HCT116 (cell line): ENCODE results near the gene CETN2. TPM values are rescaled to one million over a fixed set of nuclear protein-coding genes. Genes with fewer than 3 reads are reported as not detected.

Source experiments
- ATAC-seq: fragments of 200-7000 bp; cut with Tn5 transposase; 2 replicates; pipeline ENCODE4 v1.9.1; 2020; ENCODE audit warnings: mild to moderate bottlenecking, moderate library complexity
- BruUV-seq: library from RNA; stranded (reverse); fragments of 400-500 nt; replicated peaks from 2 replicates; lab custom pipeline; 2021; lab: Mats Ljungman, UMichigan
- CTCF ChIA-PET: fragments of 300-600 bp; sonication (Branson Sonifier 250); formaldehyde crosslinking; loops from one replicate; lab custom pipeline; 2021; ENCODE audit warnings: antibody characterized with exemption; lab: Charles Lee
- POLR2A ChIA-PET: fragments of 300-600, 350-600 bp; sonication (Branson Sonifier 250); formaldehyde crosslinking; loops from one replicate; lab custom pipeline; 2021; ENCODE audit warnings: antibody characterized with exemption; lab: Charles Lee
- RAD21 ChIA-PET, 2 experiments: fragments of 300-600 bp; sonication (Branson Sonifier 250); formaldehyde crosslinking; loops; one replicate each; lab custom pipeline; 2023; ENCODE audit warnings: low total read pairs in 2 of 2; ENCODE audit not compliant: uncharacterized antibody in 2 of 2, unreplicated experiment in 2 of 2, low non-redundant PET in 1 of 2; lab: Charles Lee
- DNase-seq: peaks from one replicate; pipeline ENCODE4 v3.0.0-alpha.2; 2010; ENCODE audit warnings: low read depth, low spot score
- H2AFZ ChIP-seq: fragments of 200-600 bp; shearing (Covaris generic), sonication (generic); 2 replicates; pipeline ENCODE4 v1.6.1; 2017; ENCODE audit warnings: low read depth, mixed run types, mixed read lengths, antibody characterized with exemption, low read length; ENCODE audit not compliant: poor library complexity, severe bottlenecking
- H3K27ac ChIP-seq: 2 replicates; pipeline ENCODE4 v1.5.1; 2012; ENCODE audit warnings: low read depth, low read length
- H3K27me3 ChIP-seq: fragments of 200-600 bp; sonication (generic); 2 replicates; pipeline ENCODE4 v1.6.1; 2016; ENCODE audit warnings: mixed run types, low read length, mixed read lengths; ENCODE audit not compliant: insufficient read depth
- H3K36me3 ChIP-seq, 2 experiments: fragments of 200-500 bp in 1 of 2; fragments of 200-600 bp in 1 of 2; sonication (Bioruptor generic) in 1 of 2; sonication (generic) in 1 of 2; 2 replicates each; pipeline versions ENCODE4 v1.5.1 to v1.6.1; 2014 to 2016; ENCODE audit warnings: low read length in 2 of 2, inconsistent platforms in 1 of 2, mixed read lengths in 1 of 2, mixed run types in 1 of 2; ENCODE audit not compliant: insufficient read depth in 2 of 2, control insufficient read depth in 1 of 2
- H3K4me1 ChIP-seq, 2 experiments: fragments of 200-600 bp in 1 of 2; sonication (generic) in 1 of 2; 2 replicates each; pipeline versions ENCODE4 v1.5.1 to v1.6.1; 2012 to 2017; ENCODE audit warnings: low read length in 2 of 2, inconsistent platforms in 1 of 2, mild to moderate bottlenecking in 1 of 2, mixed read lengths in 1 of 2, mixed run types in 1 of 2, moderate library complexity in 1 of 2; ENCODE audit not compliant: insufficient read depth in 2 of 2, control insufficient read depth in 1 of 2
- H3K4me2 ChIP-seq: fragments of 200-600 bp; sonication (generic); 2 replicates; pipeline ENCODE4 v1.6.1; 2017; ENCODE audit warnings: mixed run types, low read length, mixed read lengths
- H3K4me3 ChIP-seq, 2 experiments: fragments of 200-600 bp in 1 of 2; sonication (generic) in 1 of 2; replicated peaks in 1 of 2; 2 replicates each; pipeline ENCODE4 v1.5.1; 2011 to 2016; ENCODE audit warnings: low read length in 2 of 2, control low read depth in 1 of 2, low read depth in 1 of 2, mild to moderate bottlenecking in 1 of 2, mixed read lengths in 1 of 2, mixed run types in 1 of 2
- H3K79me2 ChIP-seq: fragments of 200-600 bp; sonication (generic); 2 replicates; pipeline ENCODE4 v1.6.1; 2017; ENCODE audit warnings: mild to moderate bottlenecking, mixed run types, low read length, moderate library complexity, mixed read lengths; ENCODE audit not compliant: insufficient read depth
- H3K9ac ChIP-seq: fragments of 200-600 bp; sonication (generic); 2 replicates; pipeline ENCODE4 v1.6.1; 2016; ENCODE audit warnings: low read length, mixed read lengths
- H3K9me2 ChIP-seq: fragments of 200-600 bp; sonication (generic), shearing (Covaris generic); 2 replicates; pipeline ENCODE4 v1.6.1; 2017; ENCODE audit warnings: mixed run types, mild to moderate bottlenecking, moderate library complexity; ENCODE audit not compliant: insufficient read depth
- H3K9me3 ChIP-seq, 2 experiments: fragments of 200-500 bp in 1 of 2; fragments of 200-600 bp in 1 of 2; sonication (Bioruptor generic) in 1 of 2; sonication (generic) in 1 of 2; 2 replicates each; pipeline ENCODE4 v1.6.1; 2014 to 2017; ENCODE audit warnings: low read length in 2 of 2, mixed read lengths in 2 of 2, inconsistent platforms in 1 of 2, low read depth in 1 of 2, mild to moderate bottlenecking in 1 of 2, mixed run types in 1 of 2, moderate library complexity in 1 of 2; ENCODE audit not compliant: control insufficient read depth in 1 of 2, insufficient read depth in 1 of 2
- H4K20me1 ChIP-seq: fragments of 200-600 bp; sonication (generic), shearing (Covaris generic); 2 replicates; pipeline ENCODE4 v1.6.1; 2017; ENCODE audit warnings: mixed run types, mild to moderate bottlenecking, moderate library complexity; ENCODE audit not compliant: insufficient read depth
- CBX3 ChIP-seq: IDR thresholded peaks from 2 replicates; pipeline ENCODE4 v1.6.1; 2012; ENCODE audit warnings: low read depth
- CTCF ChIP-seq, 3 experiments: fragments of 200-600 bp in 1 of 3; sonication (generic) in 1 of 3; IDR thresholded peaks in 2 of 3; conservative IDR thresholded peaks in 1 of 3; 2 replicates each; pipeline ENCODE4 v1.5.1; 2012 to 2017; ENCODE audit warnings: low read depth in 2 of 3, low read length in 2 of 3, antibody characterized with exemption in 1 of 3, borderline replicate concordance in 1 of 3, control low read depth in 1 of 3, mild to moderate bottlenecking in 1 of 3, mixed read lengths in 1 of 3, mixed run types in 1 of 3, moderate library complexity in 1 of 3; ENCODE audit not compliant: insufficient read depth in 1 of 3
- EGR1 ChIP-seq: IDR thresholded peaks from 2 replicates; pipeline ENCODE4 v1.6.1; 2012; ENCODE audit warnings: low read depth
- ELF1 ChIP-seq: IDR thresholded peaks from 2 replicates; pipeline ENCODE4 v1.6.1; 2012; ENCODE audit warnings: low read depth, borderline replicate concordance
- EZH2phosphoT487 ChIP-seq: fragments of 200-600 bp; IDR thresholded peaks from 2 replicates; pipeline ENCODE4 v1.6.1; 2018; ENCODE audit warnings: antibody characterized with exemption, borderline replicate concordance
- FOSL1 ChIP-seq: IDR thresholded peaks from 2 replicates; pipeline ENCODE4 v1.6.1; 2012; ENCODE audit warnings: low read depth
- JUND ChIP-seq: IDR thresholded peaks from 2 replicates; pipeline ENCODE4 v1.6.1; 2012
- POLR2A ChIP-seq: IDR thresholded peaks from 2 replicates; pipeline ENCODE4 v1.7.0; 2011; ENCODE audit warnings: borderline replicate concordance; ENCODE audit not compliant: insufficient read depth, insufficient read length; ENCODE audit errors: extremely low read depth
- RAD21 ChIP-seq: IDR thresholded peaks from 2 replicates; pipeline ENCODE4 v1.6.1; 2012; ENCODE audit warnings: low read depth, mild to moderate bottlenecking
- YY1 ChIP-seq: IDR thresholded peaks from 2 replicates; pipeline ENCODE4 v1.6.1; 2011; ENCODE audit warnings: low read length, low read depth, moderate library complexity, mild to moderate bottlenecking; ENCODE audit not compliant: insufficient replicate concordance; ENCODE audit errors: extremely low read depth
- ZBTB33 ChIP-seq: IDR thresholded peaks from 2 replicates; pipeline ENCODE4 v1.6.1; 2011; ENCODE audit warnings: mild to moderate bottlenecking, low read length, moderate library complexity; ENCODE audit not compliant: insufficient replicate concordance; ENCODE audit errors: extremely low read depth
- intact Hi-C: fragments of 100-400 bp; cut with micrococcal nuclease; formaldehyde crosslinking; loops from 2 replicates; pipeline ENCODE4 v1.10.0; 2022
- total RNA-seq: library from RNA; stranded (reverse); gene quantifications from one replicate; pipeline ENCODE4 v1.2.1, GENCODE V29; 2021; ENCODE audit not compliant: unreplicated experiment

CETN2 gene
- total RNA-seq, 1 experiment from 2014 or later: 20.9 TPM

- H3K4me1 ChIP-seq: no peaks in the 10 kb centered on the region
- intact Hi-C loops: no loop called here
- CTCF ChIA-PET: no interaction called here
- no TSS peak for BruUV-seq
- no peaks in the 10 kb centered on the region for H4K20me1 ChIP-seq
- RAD21 ChIA-PET: no interaction called here
- no peaks in the 10 kb centered on the region for H3K79me2 ChIP-seq
- ATAC-seq (no peak), DNase-seq (no peak)
- TF ChIP-seq ELF1 (no peak), EZH2phosphoT487 (no peak), YY1 (no peak), ZBTB33 (no peak), CTCF (IDR thresholded peaks at IDR 0.05 in 2 of 3, conservative IDR thresholded peaks at IDR 0.05 in 1 of 3; ENCODE audit: borderline replicate concordance in 1 of 3, insufficient read depth in 1 of 3, low read depth in 2 of 3, low read length in 2 of 3) (no peak), EGR1 (no peak), CBX3 (no peak), FOSL1 (no peak), JUND (no peak), RAD21 (no peak), POLR2A (no peak)
- TF ChIP-seq, all 23 proteins: peak for 0
- POLR2A ChIA-PET: no interaction called here
- Histone ChIP-seq H3K9me3 (no peaks in the 10 kb centered on the region), H3K36me3 (no peaks in the 10 kb centered on the region; a peak in 1 of 4 replicates), H3K9me2 (no peaks in the 10 kb centered on the region), H3K27me3 (no peaks in the 10 kb centered on the region), H3K4me3 (no peak overlapping the region), H3K4me2 (no peak overlapping the region), H3K9ac (no peak overlapping the region), H3K27ac (no peak overlapping the region), H2AFZ (no peak overlapping the region)
Measured at GRCh38 chrX:152861826-152862225, 31.3 kb upstream of the CETN2 start.
